Activated CD4-positive, CD25-positive, alpha-beta regulatory T cell treated with anti-CD3 and anti-CD28 coated beads, Interleukin-2, amount 50 U/mL, for 24 hours (primary cell): ENCODE measurements around the gene TRAPPC12.

Source experiments
- ATAC-seq, 2 donors: fragments of 150-1000 bp; cut with Tn5 transposase; one replicate each; pipeline ENCODE4 v1.10.0; 2021; ENCODE audit warnings: mild to moderate bottlenecking in 1 of 2, moderate library complexity in 1 of 2

Gene TRAPPC12

DNA sequence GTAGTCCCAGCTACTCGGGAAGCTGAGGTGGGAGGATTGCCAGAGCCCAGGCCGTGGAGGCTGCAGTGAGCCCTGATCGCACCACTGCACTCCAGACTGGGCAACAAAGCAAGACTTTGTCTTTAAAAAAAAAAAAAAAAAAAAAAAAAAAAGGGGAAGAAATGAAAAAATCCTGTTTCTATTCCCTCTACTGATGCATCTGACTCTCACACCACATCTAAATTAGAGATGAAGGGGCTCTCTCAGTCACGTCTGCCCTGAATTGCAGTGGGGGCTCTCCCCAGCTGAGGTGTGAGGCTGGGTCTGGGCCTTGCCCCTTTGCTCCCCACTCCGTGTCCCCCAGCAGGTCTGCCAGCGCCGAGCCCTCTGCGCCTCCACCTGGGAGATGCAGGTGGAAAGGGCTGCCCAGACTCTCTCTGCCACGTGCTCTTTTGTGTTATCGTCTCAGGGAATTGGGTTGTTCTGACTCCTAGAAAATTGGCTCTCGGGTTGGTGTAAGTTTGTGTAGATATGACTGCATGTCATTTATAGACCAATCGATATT is 30.2 kb downstream of the TRAPPC12 start:
- ATAC-seq, result no peak

- ATAC-seq, result no peak
These were observed 31.6 kb downstream of the TRAPPC12 start for GRCh38 chr2:3411103-3411502.

DNA sequence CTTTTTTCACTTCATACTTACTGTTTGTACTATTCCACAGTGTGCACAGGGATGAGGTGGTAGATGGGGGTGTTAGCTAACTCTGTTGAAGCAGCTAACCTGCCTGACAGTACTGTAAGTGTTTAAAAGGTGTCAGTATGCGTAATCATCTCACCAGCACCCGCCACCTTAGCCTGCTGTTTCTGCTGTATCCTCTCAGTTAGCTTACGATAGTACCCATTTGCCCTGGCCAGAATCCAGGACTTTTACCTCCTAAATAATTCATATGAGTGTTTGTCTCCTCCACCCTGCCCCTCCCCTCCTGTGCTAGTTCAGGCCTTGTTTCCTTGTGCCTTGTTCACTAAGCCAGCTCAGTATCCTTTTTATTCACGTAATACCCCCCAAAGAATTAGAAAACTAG is 34.2 kb downstream of the TRAPPC12 start:
- ATAC-seq, result no peak

GRCh38 chr2:3414133-3414860 is 34.8 kb downstream of the TRAPPC12 start:
- ATAC-seq, result no peak

DNA sequence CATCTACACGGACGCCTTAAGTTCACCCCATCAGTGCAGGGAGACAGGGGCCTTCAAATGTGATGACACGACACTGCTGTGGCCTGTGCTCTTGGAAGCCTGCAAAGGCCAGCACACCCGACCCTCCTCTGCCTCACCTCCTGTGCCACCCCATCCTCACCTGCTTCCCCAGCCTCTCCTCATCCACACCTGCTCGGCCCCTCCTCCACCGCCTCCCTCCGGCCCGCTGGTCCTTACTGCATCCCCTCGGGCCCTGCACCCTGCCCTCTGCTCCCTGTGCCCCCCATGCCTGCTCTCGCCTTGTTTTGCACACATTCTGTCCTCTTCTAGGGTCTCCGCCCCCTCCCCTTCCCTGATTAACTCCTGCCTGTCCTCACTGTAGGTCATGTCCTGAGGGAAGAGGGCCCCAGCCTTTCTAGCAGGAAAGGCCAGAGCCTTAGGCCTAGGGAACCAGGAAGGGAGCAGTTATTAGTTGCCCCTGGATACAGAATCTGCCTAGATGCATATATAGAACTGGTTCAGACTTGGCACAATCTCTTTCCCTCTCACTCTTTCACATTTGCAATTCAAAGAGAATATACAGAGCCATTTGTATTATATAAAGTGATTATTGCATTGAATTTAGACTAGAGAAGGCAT is 39.4 kb downstream of the TRAPPC12 start:
- no peak for ATAC-seq

- no peak for ATAC-seq
These were observed 40.7 kb downstream of the TRAPPC12 start for GRCh38 chr2:3420076-3420768.

DNA sequence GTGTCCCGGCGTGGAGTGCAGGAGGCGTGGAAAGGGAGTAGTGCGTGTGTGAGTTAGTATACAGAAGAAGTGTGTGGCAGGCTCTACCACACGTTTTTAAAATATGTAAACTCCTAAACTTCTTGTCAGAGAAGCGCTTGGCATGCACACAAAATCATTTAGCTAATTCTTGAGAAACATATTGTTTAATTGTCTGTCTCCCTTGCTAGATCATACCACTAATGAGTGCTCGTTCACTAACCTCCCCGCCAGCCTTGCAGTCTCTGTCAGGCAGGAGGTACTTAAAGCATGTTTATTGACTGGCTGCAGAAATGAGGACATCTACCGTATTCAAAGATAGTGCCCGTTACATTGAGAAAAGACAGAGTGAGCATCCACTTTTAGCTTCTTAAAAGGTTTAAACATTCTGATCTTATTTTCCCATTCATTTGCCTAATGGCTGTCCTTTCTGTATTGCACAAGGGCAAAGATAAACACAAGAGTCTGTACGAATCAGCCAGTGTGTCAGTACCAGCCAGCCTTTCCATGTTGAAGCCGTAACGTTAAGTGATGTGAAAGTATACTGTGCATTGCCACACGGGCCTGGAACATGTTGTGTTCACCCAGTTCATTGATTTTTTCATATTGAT is 41.4 kb downstream of the TRAPPC12 start:
- no peak for ATAC-seq

- no peak for ATAC-seq
These were observed 42.1 kb downstream of the TRAPPC12 start for GRCh38 chr2:3421580-3421979.

GRCh38 chr2:3422161-3422779 is 42.8 kb downstream of the TRAPPC12 start:
- ATAC-seq, result no peak

DNA sequence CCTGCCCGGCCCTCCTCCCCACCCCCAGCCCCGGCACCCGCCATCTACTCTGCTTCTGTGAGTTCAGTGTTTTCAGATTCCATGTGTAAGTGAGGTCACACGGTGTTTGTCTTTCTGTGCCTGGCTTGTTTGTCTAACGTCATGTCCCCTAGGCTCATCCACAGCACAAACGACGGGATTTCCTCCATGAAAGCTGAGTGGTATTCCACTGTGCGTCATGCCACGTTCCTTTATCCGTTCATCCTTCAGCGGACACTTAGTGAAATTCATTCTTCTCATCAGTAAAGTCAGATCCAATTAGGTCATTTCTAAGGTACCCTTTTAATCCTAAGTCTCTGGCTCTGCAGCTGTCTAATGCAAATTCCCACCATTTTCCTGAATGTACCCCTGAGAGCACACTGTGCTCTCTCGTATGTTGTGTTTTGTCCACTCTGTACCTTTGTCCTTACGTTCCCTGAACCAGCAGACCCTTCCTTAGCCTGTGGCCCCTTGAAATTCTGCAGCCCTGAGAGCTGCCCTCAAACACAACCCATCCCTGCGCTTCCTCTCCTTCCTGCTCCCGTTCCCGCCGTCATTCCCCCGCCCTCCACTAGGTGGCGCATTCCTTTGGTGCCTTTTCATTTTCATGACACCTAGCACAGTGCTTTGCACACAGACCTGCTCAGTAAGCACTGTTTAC is 44.1 kb downstream of the TRAPPC12 start:
- ATAC-seq, result peak; percentile 56 to 68

DNA sequence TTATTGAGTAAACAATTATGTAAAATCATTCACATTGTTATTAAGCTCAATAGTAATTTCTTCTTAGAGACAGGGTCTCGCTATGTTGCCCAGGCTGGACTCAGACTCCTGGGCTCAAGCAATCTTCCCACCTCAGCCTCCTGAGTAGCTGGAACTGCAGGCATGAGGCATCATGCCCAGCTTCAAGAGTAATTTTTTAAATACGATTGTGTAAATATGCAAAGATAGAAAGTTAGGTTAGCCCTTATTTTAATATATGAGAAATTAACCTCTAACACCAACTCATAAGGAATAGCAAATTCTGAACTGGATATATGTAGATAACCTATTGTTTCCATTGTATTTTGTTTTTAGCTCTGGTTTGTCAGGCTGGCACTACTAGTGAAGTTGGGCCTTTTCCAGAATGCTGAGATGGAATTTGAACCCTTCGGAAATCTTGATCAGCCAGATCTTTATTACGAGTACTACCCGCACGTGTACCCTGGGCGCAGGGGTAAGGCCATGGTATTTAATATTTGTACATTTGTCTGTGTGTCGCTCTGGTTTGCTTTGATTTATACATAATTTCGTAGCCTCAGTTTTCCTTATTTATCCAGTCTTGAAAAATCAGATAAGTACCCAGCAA is 44.8 kb downstream of the TRAPPC12 start:
- ATAC-seq, result no peak

DNA sequence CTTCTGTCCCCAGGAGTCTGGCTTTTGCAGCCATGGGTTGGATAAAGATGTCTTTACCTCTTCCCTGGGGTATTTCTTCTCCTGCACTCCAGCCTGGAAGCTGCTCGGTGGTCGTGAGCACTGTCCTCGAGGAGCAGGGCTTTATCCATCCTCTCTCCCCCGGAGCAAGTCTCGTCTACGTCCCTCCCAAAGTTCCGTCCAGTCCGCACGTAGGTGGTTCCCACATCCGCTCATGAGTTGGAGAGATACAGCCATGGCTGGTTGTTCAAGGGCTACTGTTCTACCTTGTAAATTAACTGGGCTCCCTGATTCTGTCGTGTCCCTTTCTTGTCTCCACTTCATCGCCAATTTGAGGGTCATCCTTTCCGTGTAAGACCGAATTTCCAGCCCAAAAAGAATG is 47.1 kb downstream of the TRAPPC12 start:
- ATAC-seq, result no peak

DNA sequence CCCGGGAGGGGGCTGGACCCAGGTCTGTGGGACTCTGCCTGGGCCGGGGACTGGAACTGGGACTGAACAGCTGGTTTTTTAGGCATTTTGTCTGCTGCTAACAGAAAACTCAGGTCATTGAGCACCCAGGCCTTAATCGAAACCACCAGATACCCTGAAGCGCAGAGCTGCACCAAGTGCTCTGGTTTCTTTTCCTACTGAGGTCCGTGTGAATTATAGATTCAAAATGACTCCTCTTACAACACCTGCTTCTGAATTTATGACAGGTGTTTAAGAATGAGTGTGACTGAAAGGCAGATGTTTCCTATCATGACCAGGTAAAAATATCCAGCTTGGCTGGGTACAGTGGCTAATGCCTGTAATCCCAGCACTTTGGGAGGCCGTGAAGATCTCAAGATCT is 47.8 kb downstream of the TRAPPC12 start:
- ATAC-seq, result no peak

GRCh38 chr2:3428577-3428976 is 49.1 kb downstream of the TRAPPC12 start:
- ATAC-seq, result no peak

- no peak for ATAC-seq
These were observed 49.6 kb downstream of the TRAPPC12 start for GRCh38 chr2:3429066-3429610.

- no peak for ATAC-seq
These were observed 50.7 kb downstream of the TRAPPC12 start for GRCh38 chr2:3430172-3430571.

DNA sequence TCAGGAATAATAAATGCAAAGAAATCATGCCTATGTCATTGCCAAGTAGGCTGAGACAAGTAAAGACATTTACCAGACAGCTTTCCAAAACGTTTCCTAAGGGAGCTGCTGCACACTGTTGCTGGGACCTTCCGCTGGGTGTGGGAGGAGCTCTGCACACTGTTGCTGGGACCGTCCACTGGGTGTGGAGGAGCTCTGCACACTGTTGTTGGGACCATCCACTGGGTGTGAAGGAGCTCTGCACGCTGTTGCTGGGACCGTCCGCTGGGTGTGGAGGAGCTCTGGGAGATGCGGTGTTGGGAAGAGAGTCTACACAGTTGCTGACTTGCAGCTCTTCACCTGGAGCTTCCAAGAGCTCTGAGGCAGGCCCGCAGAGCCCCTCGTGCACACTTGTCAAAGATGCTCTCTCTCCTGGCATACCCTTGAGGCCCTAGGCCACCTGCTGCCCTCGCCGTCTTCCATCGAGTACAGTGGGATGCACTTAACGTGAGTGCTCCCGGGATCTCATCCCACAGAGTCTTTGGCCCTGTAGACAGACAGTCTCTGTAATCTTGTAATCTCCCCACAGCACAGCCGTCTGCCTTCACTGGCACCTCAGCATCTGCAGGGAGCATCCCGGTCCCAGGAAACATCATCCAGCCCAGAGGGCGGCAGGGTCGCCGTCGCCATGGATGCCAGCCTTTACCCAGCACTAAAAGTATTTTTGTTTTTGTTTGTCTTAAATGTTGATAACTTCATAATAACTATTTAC is 51.4 kb downstream of the TRAPPC12 start:
- ATAC-seq, result no peak

- no peak for ATAC-seq
These were observed 52.6 kb downstream of the TRAPPC12 start for GRCh38 chr2:3432067-3432466.

DNA sequence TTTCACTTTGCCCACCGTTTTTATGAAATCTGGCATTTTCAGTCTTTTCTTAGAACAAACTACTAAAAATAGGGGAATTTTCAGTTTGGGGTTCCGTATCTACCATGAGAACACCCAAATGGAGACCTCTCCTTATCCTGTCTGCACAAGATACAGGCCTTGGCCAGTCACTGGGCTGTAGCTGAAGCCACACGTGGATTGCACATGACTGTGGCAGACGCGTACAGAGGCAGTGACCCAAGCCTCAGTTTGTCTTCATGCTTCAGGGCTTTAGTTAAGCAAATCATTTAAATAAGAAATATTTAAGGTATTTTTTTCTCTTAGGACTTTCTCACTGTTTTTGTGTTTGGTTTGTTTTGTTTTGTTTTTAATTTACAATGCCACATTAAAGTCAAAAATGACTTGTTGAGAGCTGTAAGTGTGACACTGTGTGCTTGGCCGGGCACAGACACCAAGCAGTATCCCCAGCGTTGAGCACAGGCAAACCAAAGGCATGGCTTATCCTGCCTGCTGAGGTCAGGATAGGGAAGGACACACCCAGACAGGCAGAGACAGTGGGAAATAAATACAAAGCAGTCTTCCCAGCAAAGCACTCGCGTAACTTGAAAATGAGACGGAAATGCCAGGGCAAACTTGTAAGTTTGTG is 53.3 kb downstream of the TRAPPC12 start:
- ATAC-seq, result no peak

GRCh38 chr2:3433339-3433699 is 53.8 kb downstream of the TRAPPC12 start:
- no peak for ATAC-seq
